ENCODE results near the gene PLEKHA1.

DNA sequence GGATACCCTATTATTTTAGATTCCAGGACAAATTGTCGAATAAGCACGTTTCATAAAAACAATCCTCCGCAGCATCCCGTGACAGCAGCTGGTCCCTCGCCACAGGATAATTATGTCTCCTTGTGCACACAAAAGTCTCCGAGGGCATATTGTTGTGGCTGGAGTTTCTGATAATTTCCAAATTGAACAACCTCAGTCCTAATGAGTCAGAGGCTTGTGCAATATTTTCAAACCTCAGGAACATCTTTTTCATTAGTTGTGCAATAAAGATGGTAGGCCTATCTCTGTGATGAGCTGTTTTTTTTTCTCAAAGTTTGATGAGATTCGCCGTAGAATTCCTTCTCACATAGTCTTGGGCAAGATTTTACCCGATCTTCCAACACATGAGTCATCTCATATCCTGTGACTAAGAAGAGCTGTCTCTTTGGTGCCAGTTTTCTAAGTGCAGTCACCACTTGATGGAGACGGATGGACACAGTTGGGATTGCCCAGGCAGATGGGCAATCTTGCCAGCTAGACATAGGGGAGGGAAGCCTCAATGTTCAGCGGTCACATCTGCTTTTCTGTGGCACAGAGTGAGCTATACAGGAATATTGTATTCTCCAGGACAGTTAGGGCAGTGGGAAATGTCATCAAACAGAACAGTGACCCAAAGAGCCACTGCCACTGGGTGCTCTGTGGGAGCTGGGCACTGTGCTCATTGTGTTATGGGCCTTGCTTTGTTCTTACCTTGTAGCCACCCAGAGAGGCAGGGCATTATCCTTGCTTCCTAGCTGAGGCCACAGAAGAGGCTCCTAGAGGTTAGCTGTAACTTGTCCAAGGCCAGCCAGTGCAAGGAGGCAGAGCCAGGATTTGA, 94.6 kb downstream of the PLEKHA1 start:
- TF ChIP-seq POLR2A (IDR thresholded peaks at IDR 0.05): no peak
- TF ChIP-seq, protein P1, sequence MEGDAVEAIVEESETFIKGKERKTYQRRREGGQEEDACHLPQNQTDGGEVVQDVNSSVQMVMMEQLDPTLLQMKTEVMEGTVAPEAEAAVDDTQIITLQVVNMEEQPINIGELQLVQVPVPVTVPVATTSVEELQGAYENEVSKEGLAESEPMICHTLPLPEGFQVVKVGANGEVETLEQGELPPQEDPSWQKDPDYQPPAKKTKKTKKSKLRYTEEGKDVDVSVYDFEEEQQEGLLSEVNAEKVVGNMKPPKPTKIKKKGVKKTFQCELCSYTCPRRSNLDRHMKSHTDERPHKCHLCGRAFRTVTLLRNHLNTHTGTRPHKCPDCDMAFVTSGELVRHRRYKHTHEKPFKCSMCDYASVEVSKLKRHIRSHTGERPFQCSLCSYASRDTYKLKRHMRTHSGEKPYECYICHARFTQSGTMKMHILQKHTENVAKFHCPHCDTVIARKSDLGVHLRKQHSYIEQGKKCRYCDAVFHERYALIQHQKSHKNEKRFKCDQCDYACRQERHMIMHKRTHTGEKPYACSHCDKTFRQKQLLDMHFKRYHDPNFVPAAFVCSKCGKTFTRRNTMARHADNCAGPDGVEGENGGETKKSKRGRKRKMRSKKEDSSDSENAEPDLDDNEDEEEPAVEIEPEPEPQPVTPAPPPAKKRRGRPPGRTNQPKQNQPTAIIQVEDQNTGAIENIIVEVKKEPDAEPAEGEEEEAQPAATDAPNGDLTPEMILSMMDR (IDR thresholded peaks at IDR 0.05): no peak
